ENCODE measurements around the gene PIK3R2. TPM values are rescaled to one million over a fixed set of nuclear protein-coding genes. Genes with fewer than 3 reads are reported as not detected.
A peak's percentile ranks its signal among the peaks of the same experiment; 100 is the strongest.
"Not testable (repeated sequence)": the region's sequence is repeated elsewhere in the genome, so short reads cannot be mapped to it uniquely, and the experiment has no call there.

The PIK3R2 gene
- polyA plus RNA-seq, 4 donors = 27.8 to 39.6 (median 34.3) TPM

DNA sequence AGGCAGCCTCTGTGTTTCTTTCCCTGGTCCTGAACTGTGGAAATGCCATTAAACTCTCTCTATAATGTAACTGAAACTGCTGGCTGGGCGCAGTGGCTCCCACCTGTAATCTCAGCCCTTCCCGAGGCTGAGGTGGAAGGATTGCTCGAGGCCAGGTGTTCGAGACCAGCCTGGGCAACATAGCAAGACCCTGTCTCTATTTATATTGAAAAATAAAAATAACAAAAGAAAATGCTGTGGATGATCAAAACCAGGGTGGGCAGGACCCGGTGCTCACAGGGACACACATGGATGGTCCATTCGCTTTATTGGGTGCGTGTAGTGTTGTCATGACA, 43.5 kb downstream of the PIK3R2 start:
- no peak for DNase-seq (ENCODE audit: low read depth in 4 of 4, low spot score in 2 of 4)

DNA sequence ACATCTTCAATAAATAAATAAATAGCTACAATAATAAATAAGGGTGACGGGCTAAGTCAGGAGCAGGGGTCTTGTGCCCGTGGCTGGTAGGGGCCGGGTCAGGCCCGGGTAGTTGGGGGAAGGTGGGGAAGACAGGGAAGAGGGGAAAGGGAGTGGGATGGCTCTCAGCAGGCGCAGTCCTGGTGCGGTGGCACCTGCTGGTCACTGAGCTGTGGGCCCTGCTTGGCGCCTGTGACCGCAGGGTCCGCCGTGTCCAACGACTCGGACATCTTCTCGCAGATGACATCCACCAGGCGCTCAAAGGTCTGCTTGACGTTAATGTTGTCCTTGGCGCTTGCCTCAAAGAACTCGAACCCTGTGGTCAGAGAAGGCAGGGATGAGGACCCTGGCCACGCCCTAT, 44.3 kb downstream of the PIK3R2 start:
- DNase-seq (ENCODE audit: low read depth in 4 of 4, low spot score in 2 of 4) = no peak

DNA sequence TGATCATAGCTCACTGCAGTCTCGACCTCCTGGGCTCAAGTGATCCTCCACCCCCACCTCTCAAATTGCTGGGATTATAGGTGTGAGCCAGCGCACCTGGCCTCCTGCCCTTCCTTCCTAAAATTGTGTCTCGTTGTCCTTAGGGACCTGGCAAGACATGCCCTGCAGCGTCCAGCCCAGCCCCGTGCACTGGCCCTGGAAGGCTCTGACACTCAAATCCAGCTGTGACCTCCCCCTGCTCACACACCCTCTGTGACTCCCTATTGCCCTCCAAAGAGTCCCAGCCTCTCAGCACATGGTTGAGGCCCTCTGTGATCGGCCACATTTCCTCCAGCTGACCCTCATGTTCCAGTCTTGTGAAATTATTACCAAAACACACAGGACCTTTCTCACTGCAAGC, 45.0 kb downstream of the PIK3R2 start:
- DNase-seq (ENCODE audit: low read depth in 4 of 4, low spot score in 2 of 4) = no peak

DNA sequence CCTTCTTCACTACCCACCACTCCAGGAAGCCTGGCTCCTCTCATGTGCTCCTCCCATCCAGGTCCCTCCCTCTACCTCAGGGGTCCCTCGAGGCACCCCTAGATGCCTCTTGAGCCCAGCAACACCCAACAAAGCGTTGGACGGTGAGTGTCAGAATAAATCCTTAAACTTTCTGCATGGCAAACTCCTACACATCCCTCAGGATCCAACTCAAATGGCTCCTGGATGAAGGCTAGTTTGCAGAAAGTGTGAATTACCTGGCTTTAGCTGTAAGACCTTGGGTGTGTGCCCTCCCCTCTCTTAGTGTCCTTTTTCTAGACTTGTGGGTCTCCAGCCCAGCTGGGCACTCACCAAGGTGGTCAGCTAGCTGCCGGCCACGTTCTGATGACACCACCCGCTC, 45.4 kb downstream of the PIK3R2 start:
- no peak for DNase-seq (ENCODE audit: low read depth in 4 of 4, low spot score in 2 of 4)

DNA sequence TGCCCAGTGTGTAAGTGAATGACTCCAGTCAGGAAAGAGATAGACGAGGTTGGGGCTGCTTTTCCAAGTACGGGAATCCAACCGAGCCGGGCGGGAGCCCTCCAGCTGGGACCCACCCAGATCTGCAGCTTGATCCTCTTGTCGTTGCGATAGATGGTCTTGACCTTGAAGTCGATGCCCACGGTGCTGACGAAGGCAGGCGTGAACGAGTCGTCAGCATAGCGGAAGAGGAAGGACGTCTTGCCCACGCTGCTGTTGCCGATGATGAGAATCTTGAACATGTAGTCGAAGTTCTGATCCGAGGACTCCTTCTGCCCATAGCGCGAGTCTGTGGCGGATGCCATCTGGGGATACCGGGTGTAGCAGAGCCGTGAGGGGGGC, 49.4 kb downstream of the PIK3R2 start:
- DNase-seq (ENCODE audit: low read depth in 4 of 4, low spot score in 2 of 4) = no peak

DNA sequence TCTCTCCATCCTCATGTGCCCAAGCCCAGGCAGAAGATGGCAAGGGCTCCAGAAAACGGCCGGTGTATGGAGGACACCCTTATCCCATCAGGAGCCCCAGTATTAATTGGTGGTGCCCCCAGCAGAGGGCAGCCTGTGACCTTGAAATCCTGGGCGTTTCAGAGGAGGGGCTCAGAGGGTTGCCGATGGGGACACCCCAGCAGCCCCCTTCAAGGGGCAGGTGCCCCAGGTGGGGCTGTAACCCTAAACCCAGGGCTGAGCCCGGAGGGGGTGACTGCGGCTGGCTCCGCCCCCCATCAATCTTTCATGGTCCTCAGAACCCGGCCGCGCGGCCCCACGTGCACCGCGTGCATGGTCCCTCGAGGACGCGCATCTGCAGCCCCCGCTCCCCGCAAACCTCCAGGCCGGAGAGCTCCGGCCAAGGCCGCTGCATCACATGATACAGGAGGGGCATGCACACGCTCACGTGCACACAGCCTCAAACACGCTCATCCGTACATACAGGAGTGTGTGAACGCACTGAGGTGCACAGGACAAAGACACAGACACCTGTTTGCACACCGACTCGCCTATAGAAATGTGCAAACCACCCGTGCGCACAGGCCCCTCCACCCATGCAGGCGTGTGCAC, 49.9 kb downstream of the PIK3R2 start:
- DNase-seq (ENCODE audit: low read depth in 4 of 4, low spot score in 2 of 4) = no peak

DNA sequence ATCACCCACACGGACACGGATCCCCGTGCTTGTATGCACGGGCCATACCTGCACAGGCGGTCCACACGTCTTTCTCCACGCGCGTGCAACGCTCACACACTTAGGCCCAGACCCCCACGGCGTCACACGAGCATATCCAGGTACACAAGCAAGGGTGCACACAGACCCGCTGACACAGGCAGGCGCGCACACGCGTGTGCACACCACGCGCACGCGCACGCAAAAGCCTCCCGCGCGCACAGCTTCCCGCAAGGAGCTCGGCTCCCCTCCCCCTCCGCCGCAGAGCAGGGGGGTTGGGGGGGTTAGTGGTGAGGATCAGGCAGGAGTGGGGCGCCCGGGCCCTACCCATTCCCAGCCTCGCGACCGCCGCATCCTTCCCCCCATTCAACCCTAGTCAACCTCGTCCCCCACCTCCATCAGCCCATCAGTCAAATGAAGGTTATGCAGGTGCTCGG, 50.5 kb downstream of the PIK3R2 start:
- DNase-seq (ENCODE audit: low read depth in 4 of 4, low spot score in 2 of 4) = no peak

DNA sequence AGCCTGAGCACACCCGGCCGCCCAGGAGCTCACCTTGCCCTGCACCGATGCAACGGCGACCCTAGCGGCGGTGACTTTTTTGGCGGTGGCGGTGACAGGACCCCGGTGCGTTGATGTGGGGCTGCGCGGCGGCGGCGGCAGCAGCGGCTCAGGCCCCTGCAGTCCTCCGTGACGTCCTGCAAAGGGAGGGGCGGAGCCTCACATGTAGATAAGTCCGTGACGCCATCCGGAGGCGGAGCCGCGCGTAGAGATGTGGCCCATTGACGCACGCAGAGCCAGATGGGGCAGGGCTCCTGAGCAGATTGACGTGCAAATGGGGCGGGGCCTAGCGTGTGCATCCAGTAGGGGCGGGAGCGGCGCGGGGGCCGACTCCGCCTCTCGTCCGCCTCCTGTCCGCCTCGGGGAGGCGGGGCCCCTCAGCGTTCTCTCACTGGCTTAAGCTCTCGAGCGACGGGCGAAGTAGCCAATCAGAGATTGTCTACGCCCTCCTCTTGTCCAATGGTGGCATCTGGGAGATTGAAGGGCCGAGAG, 51.0 kb downstream of the PIK3R2 start, which contains the start of gene RAB3A:
TSS of gene RAB3A (minus strand) at position 180 of the 531 bp plus-strand sequence. CDS start 1,302 bp downstream, outside the sequence.
- peak; percentile 99 to 100 (median 100) for DNase-seq (ENCODE audit: low read depth in 4 of 4, low spot score in 2 of 4)

DNA sequence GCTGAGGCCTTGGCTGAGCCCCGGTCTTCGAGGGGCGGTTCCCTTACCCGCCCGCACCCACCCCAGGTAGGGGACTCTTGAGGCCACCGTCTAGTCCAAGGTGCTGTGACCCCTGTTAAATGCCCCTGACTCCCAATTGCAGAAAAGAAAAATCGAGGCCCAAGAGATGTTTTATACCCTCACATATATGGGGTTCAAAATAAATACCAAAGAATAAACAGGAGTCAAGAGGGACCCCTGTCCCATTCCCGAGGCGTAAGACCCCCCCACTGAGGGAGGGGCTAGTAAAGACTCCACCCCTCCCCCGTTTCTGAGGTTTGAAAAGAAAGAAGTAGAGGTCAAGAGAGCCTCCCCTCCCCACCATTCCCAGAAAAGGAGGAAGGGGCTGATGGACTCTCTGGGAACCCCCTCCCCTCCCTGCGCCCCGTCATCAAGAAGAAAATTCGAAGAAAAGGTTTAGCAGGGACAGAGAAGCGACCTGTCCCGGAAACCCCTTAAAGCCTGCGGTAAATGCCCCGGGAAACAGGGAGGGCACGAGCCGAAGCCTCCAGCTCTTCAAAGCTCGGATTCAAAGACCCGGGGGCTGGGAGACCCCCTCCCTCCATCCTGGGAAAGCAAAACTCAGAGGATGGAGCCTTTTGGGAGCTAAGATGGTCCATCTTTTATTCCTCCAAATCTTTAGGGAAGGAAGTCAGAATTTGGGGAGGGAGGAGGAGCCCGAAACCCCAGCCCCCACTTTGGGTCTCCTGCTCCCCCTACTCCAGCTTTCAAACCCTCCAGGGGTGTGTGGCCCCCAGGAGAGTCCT, 51.6 kb downstream of the PIK3R2 start:
- peak in 3 of 4 donors; percentile 82 to 89 (median 84) for DNase-seq (ENCODE audit: low read depth in 4 of 4, low spot score in 2 of 4)

DNA sequence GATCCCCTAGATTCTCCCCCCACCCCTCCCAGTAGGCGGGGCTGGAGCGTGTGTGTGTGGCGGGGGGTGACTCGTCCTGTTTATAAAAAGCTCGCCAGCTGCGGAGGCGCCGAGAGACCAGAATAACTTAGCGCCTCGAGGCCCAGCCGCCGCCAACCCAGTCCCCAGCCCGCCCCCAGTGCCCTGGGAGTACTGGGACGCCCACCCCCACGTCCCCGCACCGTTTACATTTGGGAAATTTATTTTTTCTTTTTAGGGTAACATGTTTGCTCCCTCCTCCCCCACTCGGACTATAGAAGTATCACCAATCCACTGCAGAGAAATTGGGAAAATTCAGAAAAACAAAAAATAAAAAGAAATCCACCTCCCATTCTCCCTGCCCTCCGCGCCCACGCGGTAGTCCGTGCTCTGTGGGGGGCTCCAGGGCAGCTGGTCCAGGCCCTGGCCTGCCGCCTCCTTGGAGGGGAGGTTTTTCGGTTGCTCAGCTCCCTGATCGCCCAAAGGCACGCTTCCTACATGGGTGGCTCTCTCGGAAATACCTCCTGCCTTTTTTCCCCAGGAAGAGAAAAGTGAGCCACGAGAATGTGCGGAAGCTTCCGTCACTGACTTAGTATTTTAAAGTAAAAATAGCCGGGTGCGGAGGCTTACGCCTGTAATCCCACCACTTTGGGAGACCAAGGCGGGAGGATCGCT, 52.4 kb downstream of the PIK3R2 start:
- DNase-seq (ENCODE audit: low read depth in 4 of 4, low spot score in 2 of 4) = no peak

DNA sequence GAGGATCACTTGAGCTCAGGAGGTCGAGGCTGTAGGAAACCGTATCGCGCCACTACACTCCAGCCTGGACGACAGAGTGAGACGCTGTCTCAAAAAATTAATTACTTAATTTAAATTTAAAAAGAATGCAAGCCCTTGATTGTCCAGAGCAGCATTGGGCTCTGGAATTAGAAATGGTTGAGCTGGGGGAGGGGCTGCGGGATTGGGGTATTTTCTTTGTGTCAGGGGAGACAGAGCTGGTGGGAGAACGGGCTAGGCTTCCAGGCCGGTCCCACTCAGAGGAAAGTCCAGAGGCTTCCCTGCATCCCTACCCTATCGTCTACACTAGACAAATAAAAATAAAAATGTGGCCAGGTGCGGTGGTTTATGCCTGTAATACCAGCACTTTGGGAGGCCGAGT, 53.1 kb downstream of the PIK3R2 start:
- no peak for DNase-seq (ENCODE audit: low read depth in 4 of 4, low spot score in 2 of 4)

DNA sequence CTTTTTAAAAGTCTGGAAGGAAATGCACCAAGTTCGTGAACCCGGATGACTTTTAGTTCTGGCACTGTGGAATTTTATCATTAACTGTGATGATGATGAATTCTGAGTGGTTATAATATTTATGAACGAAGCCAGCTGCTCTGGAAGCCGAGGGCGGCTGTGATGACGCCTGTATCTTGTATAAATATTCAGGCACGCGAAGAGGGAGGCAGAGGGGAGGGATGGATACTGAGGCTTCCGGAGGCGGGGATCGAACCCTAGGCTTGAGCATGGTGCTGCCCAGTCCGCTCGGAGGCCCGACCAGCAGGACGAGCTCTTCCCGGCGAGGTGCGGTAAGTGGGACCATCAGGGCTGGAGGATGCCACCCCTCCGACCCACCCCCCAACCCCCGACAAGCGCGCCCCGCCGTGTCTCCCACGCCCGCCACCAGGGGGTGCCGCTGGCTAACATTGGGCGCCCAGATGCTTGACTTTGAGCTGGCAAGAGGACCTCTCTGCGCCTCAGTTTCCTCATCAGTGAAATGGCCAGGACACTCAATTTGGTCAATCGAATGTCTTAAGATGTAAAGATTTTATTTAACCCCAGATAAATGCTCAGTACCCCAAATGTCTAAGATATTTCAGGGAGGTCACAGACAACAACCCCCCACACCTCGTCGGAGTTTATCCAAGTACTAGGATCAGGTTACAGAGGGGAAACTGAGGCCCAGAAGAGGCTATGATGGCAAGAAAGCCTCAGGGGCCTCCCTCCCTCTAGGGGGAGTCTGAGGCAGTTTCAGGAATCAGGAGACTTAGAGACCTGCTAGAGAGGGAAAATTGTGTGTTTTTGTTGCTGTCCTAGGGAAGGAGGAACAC, 55.4 kb downstream of the PIK3R2 start:
- no peak for DNase-seq (ENCODE audit: low read depth in 4 of 4, low spot score in 2 of 4)

DNA sequence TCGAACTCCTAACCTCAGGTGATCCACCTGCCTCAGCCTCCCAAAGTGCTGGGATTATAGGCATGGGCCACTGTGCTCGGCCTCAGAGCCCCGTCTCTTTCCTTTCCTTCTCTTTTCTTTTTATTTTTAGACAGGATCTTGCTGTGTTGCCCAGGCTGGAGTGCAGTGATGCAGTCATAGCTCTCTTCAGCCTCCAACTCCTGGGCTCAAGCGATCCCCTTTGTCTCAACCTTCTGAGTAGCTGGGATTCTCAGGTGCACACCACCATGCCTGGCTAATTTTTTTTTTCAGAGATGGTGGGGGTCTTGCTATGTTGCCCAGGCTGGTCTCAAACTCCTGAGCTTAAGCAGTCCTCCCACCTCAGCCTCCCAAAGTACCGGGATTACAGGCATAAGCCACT, 56.9 kb downstream of the PIK3R2 start:
- DNase-seq (ENCODE audit: low read depth in 4 of 4, low spot score in 2 of 4) = not testable (repeated sequence)

DNA sequence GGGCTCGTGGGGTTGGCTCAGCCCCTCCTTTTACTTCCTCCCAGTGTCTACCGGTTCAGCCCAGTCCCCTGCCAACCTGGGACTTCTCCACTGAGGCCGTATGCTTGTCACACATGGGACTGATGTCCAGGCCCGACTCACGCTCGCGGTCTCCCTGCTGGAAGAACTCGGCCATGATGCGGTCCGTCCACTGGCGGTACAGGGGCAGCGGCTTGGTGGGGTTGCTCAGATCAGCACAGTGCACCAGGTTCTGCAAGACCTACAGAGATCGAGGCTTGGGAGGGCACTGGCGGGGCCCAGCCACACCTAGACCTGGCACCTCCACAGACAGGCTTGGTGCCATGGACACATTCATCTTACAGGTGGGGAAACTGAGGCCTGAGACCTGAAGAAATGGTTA, 58.7 kb downstream of the PIK3R2 start:
- no peak for DNase-seq (ENCODE audit: low read depth in 4 of 4, low spot score in 2 of 4)

DNA sequence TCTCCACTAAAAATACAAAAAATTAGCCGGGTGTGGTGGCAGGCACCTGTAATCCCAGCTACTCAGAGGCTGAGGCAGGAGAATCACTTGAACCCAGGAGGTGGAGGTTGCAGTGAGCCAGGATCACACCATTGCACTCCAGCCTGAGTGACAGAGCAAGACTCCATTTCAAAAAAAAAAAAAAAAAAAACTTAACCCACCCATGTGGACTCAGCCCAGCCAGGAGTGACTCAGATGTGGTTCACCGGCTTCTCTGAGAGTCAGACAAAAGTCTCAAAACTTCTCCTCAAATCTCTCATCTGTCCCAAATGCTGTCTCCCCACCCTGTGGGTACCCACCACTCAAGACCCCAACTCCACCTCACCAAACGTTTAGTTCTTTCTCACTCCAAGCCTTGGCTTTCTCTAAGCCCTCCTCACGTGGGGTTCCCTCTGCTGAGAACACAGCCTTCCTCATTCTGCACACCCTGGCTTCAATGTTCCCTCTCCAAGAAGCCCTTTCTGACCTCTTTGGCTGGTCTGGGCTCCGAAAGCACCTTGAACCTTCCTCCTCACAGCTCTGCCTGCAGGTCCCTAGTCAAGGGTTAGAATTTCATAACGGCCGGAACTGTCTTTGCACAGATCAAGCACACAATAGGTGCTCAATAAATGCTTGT, 61.9 kb downstream of the PIK3R2 start:
- DNase-seq (ENCODE audit: low read depth in 4 of 4, low spot score in 2 of 4) = no peak

DNA sequence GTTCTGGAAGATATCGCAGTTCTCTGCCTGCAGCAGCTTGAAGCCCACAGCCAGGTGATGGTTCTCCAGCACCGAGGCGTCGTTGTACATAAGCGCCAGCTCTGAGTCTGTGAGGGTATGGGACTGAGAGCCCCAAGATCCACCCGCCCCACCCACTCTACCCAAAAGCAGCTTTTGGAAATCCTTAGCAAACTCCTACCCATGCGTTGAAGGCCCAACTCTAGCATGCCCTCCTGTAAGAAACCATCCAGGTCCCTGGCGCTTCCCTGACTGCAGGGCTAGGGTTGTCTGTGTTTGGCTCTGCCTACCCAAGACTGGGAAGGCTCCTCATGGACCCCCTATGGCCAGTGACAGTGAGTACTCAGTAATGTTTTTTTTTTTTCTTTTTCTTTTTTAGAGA, 63.8 kb downstream of the PIK3R2 start:
- no peak for DNase-seq (ENCODE audit: low read depth in 4 of 4, low spot score in 2 of 4)

DNA sequence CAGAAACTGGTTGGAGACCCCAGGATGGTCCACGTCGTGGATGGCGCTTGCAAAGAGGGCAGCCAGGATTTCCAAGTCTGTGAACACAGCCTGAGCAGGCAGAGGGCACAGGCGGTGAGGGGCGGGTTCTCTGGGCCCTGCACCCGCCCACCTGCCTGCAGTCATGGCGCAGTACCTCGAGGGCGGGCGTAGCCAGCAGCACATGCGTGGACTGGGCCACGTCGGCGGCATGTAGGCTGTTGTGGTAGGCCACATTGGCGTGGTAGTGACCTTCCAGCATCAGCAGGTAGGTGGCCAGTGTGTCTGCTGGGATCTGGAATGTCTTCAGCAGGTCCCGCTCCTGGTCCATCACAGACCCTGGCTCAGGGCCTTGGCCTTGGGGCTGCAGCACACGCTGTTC, 65.2 kb downstream of the PIK3R2 start:
- no peak for DNase-seq (ENCODE audit: low read depth in 4 of 4, low spot score in 2 of 4)

DNA sequence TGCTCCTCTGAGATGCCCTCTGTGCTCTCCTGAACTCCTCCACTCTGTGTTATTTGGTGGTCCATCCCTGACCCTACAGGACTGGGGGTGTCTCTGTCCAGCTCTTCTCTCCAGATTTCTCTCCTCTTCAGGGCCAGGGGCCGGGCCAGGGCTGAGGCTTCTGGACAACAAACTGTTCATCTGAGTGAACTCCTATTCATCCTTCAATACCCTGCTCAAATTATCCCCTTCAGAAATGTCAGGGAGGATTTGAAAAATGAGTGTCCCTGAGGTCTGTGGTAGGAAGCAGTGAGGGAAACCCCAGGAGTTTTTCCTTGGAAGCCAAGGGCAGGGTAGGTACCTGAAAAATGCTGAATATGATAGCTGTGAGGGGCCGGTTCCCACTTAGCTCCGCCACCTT, 65.6 kb downstream of the PIK3R2 start:
- DNase-seq (ENCODE audit: low read depth in 4 of 4, low spot score in 2 of 4) = no peak
